GM21619 (cell line): ENCODE measurements around the gene SLC39A5.
A peak's percentile ranks its signal among the peaks of the same experiment; 100 is the strongest.
"Not testable (repeated sequence)": the region's sequence is repeated elsewhere in the genome, so short reads cannot be mapped to it uniquely, and the experiment has no call there.

ENCODE experiments used
- ATAC-seq: cut with Tn5 transposase; IDR thresholded peaks from one replicate; pipeline ENCODE4 v1.9.1; 2021; ENCODE audit not compliant: unreplicated experiment

SLC39A5 gene

GRCh38 chr12:56229916-56230431, at the start of gene SLC39A5:
SLC39A5 (plus strand) TSS chr12:56230051; CDS start chr12:56231275, 1,224 bp downstream.
- ATAC-seq: no peak

- no peak for ATAC-seq
These were observed 42.9 kb upstream of the SLC39A5 start for GRCh38 chr12:56186957-56187356.

GRCh38 chr12:56188131-56188777, 41.6 kb upstream of the SLC39A5 start:
- ATAC-seq: no peak

- no peak for ATAC-seq
These were observed 41.1 kb upstream of the SLC39A5 start for GRCh38 chr12:56188778-56189098.

- peak; percentile 66 for ATAC-seq
These were observed 40.5 kb upstream of the SLC39A5 start, which contains the start of gene SMARCC2 for GRCh38 chr12:56189099-56189917. SMARCC2 (minus strand) TSS chr12:56189483; CDS start chr12:56189461, 22 bp downstream.

- peak; percentile 28 for ATAC-seq
These were observed 39.7 kb upstream of the SLC39A5 start for GRCh38 chr12:56189918-56190694.

GRCh38 chr12:56190695-56191155, 39.1 kb upstream of the SLC39A5 start:
- no peak for ATAC-seq

GRCh38 chr12:56192582-56192981, 37.3 kb upstream of the SLC39A5 start:
- no peak for ATAC-seq

- no peak for ATAC-seq
These were observed 36.7 kb upstream of the SLC39A5 start for GRCh38 chr12:56193025-56193578.

GRCh38 chr12:56196818-56197550, 32.9 kb upstream of the SLC39A5 start:
- not testable (repeated sequence) for ATAC-seq

GRCh38 chr12:56197921-56198635, 31.8 kb upstream of the SLC39A5 start:
- ATAC-seq: no peak

- ATAC-seq: no peak
These were observed 31.0 kb upstream of the SLC39A5 start for GRCh38 chr12:56198836-56199235.

GRCh38 chr12:56202366-56202765, 27.5 kb upstream of the SLC39A5 start:
- ATAC-seq: no peak

GRCh38 chr12:56202838-56203237, 27.0 kb upstream of the SLC39A5 start:
- ATAC-seq: no peak

- no peak for ATAC-seq
These were observed 25.6 kb upstream of the SLC39A5 start for GRCh38 chr12:56204275-56204674.

- no peak for ATAC-seq
These were observed 24.4 kb upstream of the SLC39A5 start for GRCh38 chr12:56205445-56205844.

GRCh38 chr12:56206452-56207166, 23.2 kb upstream of the SLC39A5 start:
- no peak for ATAC-seq

GRCh38 chr12:56208006-56208405, 21.8 kb upstream of the SLC39A5 start:
- ATAC-seq: no peak

GRCh38 chr12:56212361-56212760, 17.5 kb upstream of the SLC39A5 start:
- ATAC-seq: no peak
